ENCODE data around the gene IL2.

IL2 gene

DNA sequence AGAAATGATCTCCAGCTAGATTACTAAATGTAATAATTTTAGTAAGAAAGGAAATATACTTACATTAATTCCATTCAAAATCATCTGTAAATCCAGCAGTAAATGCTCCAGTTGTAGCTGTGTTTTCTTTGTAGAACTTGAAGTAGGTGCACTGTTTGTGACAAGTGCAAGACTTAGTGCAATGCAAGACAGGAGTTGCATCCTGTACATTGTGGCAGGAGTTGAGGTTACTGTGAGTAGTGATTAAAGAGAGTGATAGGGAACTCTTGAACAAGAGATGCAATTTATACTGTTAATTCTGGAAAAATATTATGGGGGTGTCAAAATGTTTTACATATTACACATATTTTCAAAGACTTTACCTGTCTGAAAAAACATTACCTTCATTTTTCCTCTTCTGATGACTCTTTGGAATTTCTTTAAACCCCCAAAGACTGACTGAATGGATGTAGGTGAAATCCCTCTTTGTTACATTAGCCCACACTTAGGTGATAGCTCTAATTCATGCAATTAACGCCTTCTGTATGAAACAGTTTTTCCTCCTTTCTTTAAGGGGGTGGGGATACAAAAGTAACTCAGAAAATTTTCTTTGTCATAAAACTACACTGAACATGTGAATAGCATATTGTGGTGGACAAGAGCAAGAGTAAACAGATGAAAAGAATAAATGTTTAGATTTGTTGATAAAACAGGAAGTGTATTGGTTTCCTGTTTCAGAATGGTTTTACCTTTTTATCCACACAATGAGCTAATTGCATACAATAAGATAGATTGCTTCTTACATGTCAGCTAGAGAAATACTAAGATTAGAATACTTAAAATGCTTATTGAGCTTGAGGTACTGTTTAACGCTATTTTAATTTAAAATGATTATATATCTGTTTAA lies at the start of gene IL2:
Gene IL2, minus strand, starts transcription at position 495 of the 886 bp plus-strand sequence. Its CDS starts 285 bp downstream, at position 210.
- TF ChIP-seq, protein P1, sequence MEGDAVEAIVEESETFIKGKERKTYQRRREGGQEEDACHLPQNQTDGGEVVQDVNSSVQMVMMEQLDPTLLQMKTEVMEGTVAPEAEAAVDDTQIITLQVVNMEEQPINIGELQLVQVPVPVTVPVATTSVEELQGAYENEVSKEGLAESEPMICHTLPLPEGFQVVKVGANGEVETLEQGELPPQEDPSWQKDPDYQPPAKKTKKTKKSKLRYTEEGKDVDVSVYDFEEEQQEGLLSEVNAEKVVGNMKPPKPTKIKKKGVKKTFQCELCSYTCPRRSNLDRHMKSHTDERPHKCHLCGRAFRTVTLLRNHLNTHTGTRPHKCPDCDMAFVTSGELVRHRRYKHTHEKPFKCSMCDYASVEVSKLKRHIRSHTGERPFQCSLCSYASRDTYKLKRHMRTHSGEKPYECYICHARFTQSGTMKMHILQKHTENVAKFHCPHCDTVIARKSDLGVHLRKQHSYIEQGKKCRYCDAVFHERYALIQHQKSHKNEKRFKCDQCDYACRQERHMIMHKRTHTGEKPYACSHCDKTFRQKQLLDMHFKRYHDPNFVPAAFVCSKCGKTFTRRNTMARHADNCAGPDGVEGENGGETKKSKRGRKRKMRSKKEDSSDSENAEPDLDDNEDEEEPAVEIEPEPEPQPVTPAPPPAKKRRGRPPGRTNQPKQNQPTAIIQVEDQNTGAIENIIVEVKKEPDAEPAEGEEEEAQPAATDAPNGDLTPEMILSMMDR (IDR thresholded peaks at IDR 0.05; ENCODE audit: low read depth, low read length, missing control alignments), result no peak
- no peak within 1 kb of the TSS for H3K4me3 ChIP-seq (replicated peaks; ENCODE audit: low read depth, low read length)
- no peak for DNase-seq (ENCODE audit: extremely low read depth, low read depth)

DNA sequence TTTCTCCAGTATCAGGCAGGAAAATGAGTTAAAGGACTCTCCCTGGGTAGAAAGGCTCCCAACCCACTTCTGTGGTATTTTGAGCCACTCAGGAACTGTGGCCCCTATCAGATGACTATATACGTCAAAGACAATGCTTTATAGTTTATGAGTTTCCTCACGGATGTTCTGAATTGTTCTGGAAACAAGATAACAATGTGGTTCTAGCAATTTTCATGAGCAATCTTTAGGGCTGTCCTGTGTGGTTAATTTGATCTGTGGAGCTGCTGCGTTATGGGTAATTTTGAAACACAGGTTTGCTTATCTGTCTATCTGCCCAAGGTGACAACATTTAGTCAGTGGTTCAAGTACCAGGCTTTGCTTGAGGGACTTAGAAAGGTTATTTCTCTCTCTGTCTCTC lies 46.7 kb upstream of the IL2 start:
- DNase-seq (ENCODE audit: extremely low read depth, low read depth), result no peak

GRCh38 chr4:122500852-122501501 lies 44.5 kb upstream of the IL2 start:
- no peak overlapping the region for H3K4me3 ChIP-seq (replicated peaks; ENCODE audit: low read depth, low read length)
- no peak for DNase-seq (ENCODE audit: extremely low read depth, low read depth)
- TF ChIP-seq, protein P1 (IDR thresholded peaks at IDR 0.05; ENCODE audit: low read depth, low read length, missing control alignments), result no peak

More for the DNA sequence above, 46.7 kb upstream of the IL2 start:
- H3K4me3 ChIP-seq (replicated peaks; ENCODE audit: low read depth, low read length), result no peak overlapping the region
- TF ChIP-seq, protein P1 (IDR thresholded peaks at IDR 0.05; ENCODE audit: low read depth, low read length, missing control alignments), result no peak

DNA sequence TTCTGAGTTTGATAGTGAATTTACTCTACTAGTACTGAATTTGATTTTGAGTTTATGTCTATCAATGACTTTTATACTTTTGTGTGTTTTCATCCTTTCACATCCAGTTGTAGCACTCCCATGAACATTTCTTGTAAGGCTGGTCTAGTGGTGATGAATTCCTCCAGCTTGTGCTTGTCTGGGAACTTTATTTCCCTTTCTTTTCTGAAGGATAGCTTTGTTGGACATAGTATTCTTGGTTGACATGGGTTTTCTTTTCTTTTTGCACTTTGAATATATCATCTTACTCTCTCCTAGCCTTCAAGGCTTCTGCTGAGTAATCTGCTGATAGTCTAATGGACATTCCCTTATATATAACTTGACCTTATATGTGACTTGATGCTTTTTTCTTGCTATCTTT lies 32.5 kb upstream of the IL2 start:
- TF ChIP-seq, protein P1 (IDR thresholded peaks at IDR 0.05; ENCODE audit: low read depth, low read length, missing control alignments), result no peak
- no peak overlapping the region for H3K4me3 ChIP-seq (replicated peaks; ENCODE audit: low read depth, low read length)
- DNase-seq (ENCODE audit: extremely low read depth, low read depth), result no peak

DNA sequence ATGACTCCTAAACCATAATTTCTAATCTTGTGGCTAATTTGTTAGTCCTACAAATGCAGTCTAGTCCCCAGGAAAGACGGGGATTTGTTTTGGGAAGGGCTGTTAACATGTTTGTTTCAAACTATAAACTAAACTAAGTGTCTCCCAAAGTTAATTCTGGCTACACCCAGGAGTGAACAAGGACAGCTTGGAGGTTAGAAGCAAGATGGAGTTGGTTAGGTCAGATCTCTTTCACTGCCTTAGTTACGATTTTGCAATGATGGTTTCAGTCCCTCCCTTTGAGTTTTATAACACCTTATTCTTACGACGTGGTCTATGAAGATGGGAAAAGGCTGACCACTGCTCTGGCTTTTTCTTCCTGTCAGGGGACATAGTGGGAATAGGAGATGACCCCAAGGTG lies 27.0 kb upstream of the IL2 start:
- no peak for DNase-seq (ENCODE audit: extremely low read depth, low read depth)
- TF ChIP-seq, protein P1 (IDR thresholded peaks at IDR 0.05; ENCODE audit: low read depth, low read length, missing control alignments), result no peak

DNA sequence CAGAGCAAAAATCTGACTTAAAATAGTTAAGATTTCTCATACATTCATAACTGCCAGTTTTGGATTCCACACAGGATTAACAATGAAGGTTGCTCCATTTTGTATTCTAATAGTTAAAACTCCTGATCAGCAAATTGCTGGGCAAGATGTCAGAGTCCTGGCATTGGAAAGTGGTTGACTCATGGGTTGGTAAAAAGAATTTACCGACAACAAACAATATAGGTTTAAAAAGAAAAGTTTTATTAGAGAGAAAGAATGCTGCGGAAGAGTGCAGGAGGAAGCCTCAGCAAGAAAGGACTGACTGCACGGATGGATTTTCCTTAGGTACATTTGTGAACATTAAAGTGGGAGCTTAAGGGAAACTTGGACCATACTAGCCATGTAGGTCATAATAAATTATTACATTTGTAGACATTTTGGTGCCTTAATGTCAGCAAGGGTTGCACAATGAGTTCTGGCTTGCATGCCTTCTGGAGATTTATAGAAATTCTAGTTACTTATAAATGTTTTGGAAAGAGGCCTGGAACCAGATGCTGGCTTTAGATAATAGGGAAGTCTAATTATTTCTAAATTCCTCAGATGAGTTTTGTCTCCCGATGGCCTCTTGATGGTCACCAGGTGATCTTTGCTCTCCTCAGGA lies 25.4 kb upstream of the IL2 start:
- no peak overlapping the region for H3K4me3 ChIP-seq (replicated peaks; ENCODE audit: low read depth, low read length)
- TF ChIP-seq, protein P1 (IDR thresholded peaks at IDR 0.05; ENCODE audit: low read depth, low read length, missing control alignments), result no peak
- no peak for DNase-seq (ENCODE audit: extremely low read depth, low read depth)

More for the DNA sequence above, 27.0 kb upstream of the IL2 start:
- H3K4me3 ChIP-seq (replicated peaks; ENCODE audit: low read depth, low read length), result no peak overlapping the region

All from HFF-Myc (cell line).